Measurements from ENCODE around the gene ARHGEF28. TPM values are rescaled to one million over a fixed set of nuclear protein-coding genes. Genes with fewer than 3 reads are reported as not detected.

The ARHGEF28 gene
- total and polyA plus RNA-seq, 5 donors = 1.1 to 1.7 (median 1.4) TPM

GRCh38 chr5:73922224-73922623 is 296.2 kb downstream of the ARHGEF28 start:
- Histone ChIP-seq H3K9me3 (ENCODE audit: control insufficient read depth, low read length) (no peaks in the 10 kb centered on the region), H3K27me3 (ENCODE audit: control insufficient read depth, insufficient read depth) (no peaks in the 10 kb centered on the region), H3K4me3 (ENCODE audit: low read length) (no peak overlapping the region), H3K4me1 (ENCODE audit: control insufficient read depth, insufficient read depth, low read length) (no peaks in the 10 kb centered on the region), H3K27ac (ENCODE audit: low read length) (no peak overlapping the region)
- 95% methylated on average over 3 of the region's 3 CpGs for WGBS
- ATAC-seq = no peak
- intact Hi-C loops (cut with DNase I) = no loop called here
- no peak for DNase-seq

- 89% methylated on average over 7 of the region's 7 CpGs for WGBS
- Histone ChIP-seq H3K4me3 (ENCODE audit: low read length) (no peak overlapping the region), H3K9me3 (ENCODE audit: control insufficient read depth, low read length) (no peaks in the 10 kb centered on the region), H3K27ac (ENCODE audit: low read length) (no peak overlapping the region), H3K27me3 (ENCODE audit: control insufficient read depth, insufficient read depth) (no peaks in the 10 kb centered on the region), H3K4me1 (ENCODE audit: control insufficient read depth, insufficient read depth, low read length) (no peaks in the 10 kb centered on the region)
- DNase-seq (no peak), ATAC-seq (no peak)
- intact Hi-C loops (cut with DNase I) = no loop called here
These were observed 297.0 kb downstream of the ARHGEF28 start for GRCh38 chr5:73922875-73923557.

- Histone ChIP-seq H3K4me1 (ENCODE audit: control insufficient read depth, insufficient read depth, low read length) (no peaks in the 10 kb centered on the region), H3K4me3 (ENCODE audit: low read length) (no peak overlapping the region), H3K9me3 (ENCODE audit: control insufficient read depth, low read length) (no peaks in the 10 kb centered on the region), H3K27ac (ENCODE audit: low read length) (no peak overlapping the region), H3K27me3 (ENCODE audit: control insufficient read depth, insufficient read depth) (no peaks in the 10 kb centered on the region)
- DNase-seq = no peak
- intact Hi-C loops (cut with DNase I) = no loop called here
- 94% methylated on average over 7 of the region's 7 CpGs for whole genome bisulfite sequencing
- ATAC-seq = no peak
These were observed 302.6 kb downstream of the ARHGEF28 start for GRCh38 chr5:73928476-73929070.

GRCh38 chr5:73935719-73936118 is 309.7 kb downstream of the ARHGEF28 start:
- DNase-seq = no peak
- no peak for ATAC-seq
- H3K27ac ChIP-seq (ENCODE audit: low read length) = no peak overlapping the region
- intact Hi-C loops (cut with DNase I) = no loop called here
- no peaks in the 10 kb centered on the region for H3K27me3 ChIP-seq (ENCODE audit: control insufficient read depth, insufficient read depth)
- no peaks in the 10 kb centered on the region for H3K9me3 ChIP-seq (ENCODE audit: control insufficient read depth, low read length)
- 71% methylated on average over 4 of the region's 4 CpGs for WGBS
- no peak overlapping the region for H3K4me3 ChIP-seq (ENCODE audit: low read length)
- no peaks in the 10 kb centered on the region for H3K4me1 ChIP-seq (ENCODE audit: control insufficient read depth, insufficient read depth, low read length)

GRCh38 chr5:73938280-73938937 is 312.4 kb downstream of the ARHGEF28 start:
- Histone ChIP-seq H3K4me3 (ENCODE audit: low read length) (no peak overlapping the region), H3K27ac (ENCODE audit: low read length) (no peak overlapping the region), H3K9me3 (ENCODE audit: control insufficient read depth, low read length) (no peaks in the 10 kb centered on the region), H3K27me3 (ENCODE audit: control insufficient read depth, insufficient read depth) (no peaks in the 10 kb centered on the region), H3K4me1 (ENCODE audit: control insufficient read depth, insufficient read depth, low read length) (no peaks in the 10 kb centered on the region)
- 67% methylated on average over 5 of the region's 5 CpGs for WGBS
- DNase-seq (no peak), ATAC-seq (no peak)
- intact Hi-C loops (cut with DNase I) = no loop called here

- no peaks in the 10 kb centered on the region for H3K27me3 ChIP-seq (ENCODE audit: control insufficient read depth, insufficient read depth)
- DNase-seq (no peak), ATAC-seq (no peak)
- WGBS = 89% methylated on average over 5 of the region's 5 CpGs
- H3K9me3 ChIP-seq (ENCODE audit: control insufficient read depth, low read length) = no peaks in the 10 kb centered on the region
- H3K4me3 ChIP-seq (ENCODE audit: low read length) = no peak overlapping the region
- intact Hi-C loops (cut with DNase I) = no loop called here
- H3K4me1 ChIP-seq (ENCODE audit: control insufficient read depth, insufficient read depth, low read length) = no peaks in the 10 kb centered on the region
- H3K27ac ChIP-seq (ENCODE audit: low read length) = no peak overlapping the region
These were observed 312.9 kb downstream of the ARHGEF28 start for GRCh38 chr5:73938938-73939320.

GRCh38 chr5:73939557-73939956 is 313.6 kb downstream of the ARHGEF28 start:
- DNase-seq (no peak), ATAC-seq (no peak)
- 71% methylated on average over 3 of the region's 3 CpGs for WGBS
- Histone ChIP-seq H3K27me3 (ENCODE audit: control insufficient read depth, insufficient read depth) (no peaks in the 10 kb centered on the region), H3K4me3 (ENCODE audit: low read length) (no peak overlapping the region), H3K27ac (ENCODE audit: low read length) (no peak overlapping the region), H3K4me1 (ENCODE audit: control insufficient read depth, insufficient read depth, low read length) (no peaks in the 10 kb centered on the region), H3K9me3 (ENCODE audit: control insufficient read depth, low read length) (no peaks in the 10 kb centered on the region)
- intact Hi-C loops (cut with DNase I) = no loop called here

- no peaks in the 10 kb centered on the region for H3K4me1 ChIP-seq (ENCODE audit: control insufficient read depth, insufficient read depth, low read length)
- DNase-seq (no peak), ATAC-seq (no peak)
- H3K9me3 ChIP-seq (ENCODE audit: control insufficient read depth, low read length) = no peaks in the 10 kb centered on the region
- no peak overlapping the region for H3K4me3 ChIP-seq (ENCODE audit: low read length)
- no peaks in the 10 kb centered on the region for H3K27me3 ChIP-seq (ENCODE audit: control insufficient read depth, insufficient read depth)
- intact Hi-C loops (cut with DNase I) = no loop called here
- H3K27ac ChIP-seq (ENCODE audit: low read length) = no peak overlapping the region
These were observed 314.0 kb downstream of the ARHGEF28 start for GRCh38 chr5:73940026-73940425.

- Histone ChIP-seq H3K4me1 (ENCODE audit: control insufficient read depth, insufficient read depth, low read length) (no peaks in the 10 kb centered on the region), H3K27ac (ENCODE audit: low read length) (no peak overlapping the region), H3K4me3 (ENCODE audit: low read length) (no peak overlapping the region), H3K9me3 (ENCODE audit: control insufficient read depth, low read length) (no peaks in the 10 kb centered on the region), H3K27me3 (ENCODE audit: control insufficient read depth, insufficient read depth) (no peaks in the 10 kb centered on the region)
- DNase-seq = no peak
- intact Hi-C loops (cut with DNase I) = no loop called here
- no peak for ATAC-seq
- WGBS = 58% methylated on average over 3 of the region's 3 CpGs
These were observed 314.8 kb downstream of the ARHGEF28 start for GRCh38 chr5:73940801-73941200.

- no peak for ATAC-seq
- no peaks in the 10 kb centered on the region for H3K4me1 ChIP-seq (ENCODE audit: control insufficient read depth, insufficient read depth, low read length)
- no peaks in the 10 kb centered on the region for H3K9me3 ChIP-seq (ENCODE audit: control insufficient read depth, low read length)
- intact Hi-C loops (cut with DNase I) = no loop called here
- 94% methylated on average over 1 of the region's 1 CpG for WGBS
- no peaks in the 10 kb centered on the region for H3K27me3 ChIP-seq (ENCODE audit: control insufficient read depth, insufficient read depth)
- DNase-seq = no peak
- no peak overlapping the region for H3K27ac ChIP-seq (ENCODE audit: low read length)
- H3K4me3 ChIP-seq (ENCODE audit: low read length) = no peak overlapping the region
These were observed 316.8 kb downstream of the ARHGEF28 start for GRCh38 chr5:73942783-73943182.

GRCh38 chr5:73943397-73943796 is 317.4 kb downstream of the ARHGEF28 start:
- ATAC-seq (no peak), DNase-seq (no peak)
- no peaks in the 10 kb centered on the region for H3K27me3 ChIP-seq (ENCODE audit: control insufficient read depth, insufficient read depth)
- no peaks in the 10 kb centered on the region for H3K9me3 ChIP-seq (ENCODE audit: control insufficient read depth, low read length)
- intact Hi-C loops (cut with DNase I) = no loop called here
- 70% methylated on average over 1 of the region's 1 CpG for WGBS
- no peaks in the 10 kb centered on the region for H3K4me1 ChIP-seq (ENCODE audit: control insufficient read depth, insufficient read depth, low read length)
- H3K27ac ChIP-seq (ENCODE audit: low read length) = no peak overlapping the region
- H3K4me3 ChIP-seq (ENCODE audit: low read length) = no peak overlapping the region

Measured in right cardiac atrium (tissue), 5 donors.